Endothelial cell of hepatic sinusoid (primary cell): ENCODE results near the gene ATP5MG.
"Not testable (repeated sequence)": the region's sequence is repeated elsewhere in the genome, so short reads cannot be mapped to it uniquely, and the experiment has no call there.

ENCODE experiments used
- in situ Hi-C: cut with HindIII; loops from 2 replicates; pipeline ENCODE4 v1.10.0; 2017; ENCODE audit warnings: low sequenced_read_pairs

ATP5MG gene

GRCh38 chr11:118406599-118407166 lies 5.3 kb downstream of the ATP5MG start:
- in situ Hi-C loops, result no loop called here

DNA sequence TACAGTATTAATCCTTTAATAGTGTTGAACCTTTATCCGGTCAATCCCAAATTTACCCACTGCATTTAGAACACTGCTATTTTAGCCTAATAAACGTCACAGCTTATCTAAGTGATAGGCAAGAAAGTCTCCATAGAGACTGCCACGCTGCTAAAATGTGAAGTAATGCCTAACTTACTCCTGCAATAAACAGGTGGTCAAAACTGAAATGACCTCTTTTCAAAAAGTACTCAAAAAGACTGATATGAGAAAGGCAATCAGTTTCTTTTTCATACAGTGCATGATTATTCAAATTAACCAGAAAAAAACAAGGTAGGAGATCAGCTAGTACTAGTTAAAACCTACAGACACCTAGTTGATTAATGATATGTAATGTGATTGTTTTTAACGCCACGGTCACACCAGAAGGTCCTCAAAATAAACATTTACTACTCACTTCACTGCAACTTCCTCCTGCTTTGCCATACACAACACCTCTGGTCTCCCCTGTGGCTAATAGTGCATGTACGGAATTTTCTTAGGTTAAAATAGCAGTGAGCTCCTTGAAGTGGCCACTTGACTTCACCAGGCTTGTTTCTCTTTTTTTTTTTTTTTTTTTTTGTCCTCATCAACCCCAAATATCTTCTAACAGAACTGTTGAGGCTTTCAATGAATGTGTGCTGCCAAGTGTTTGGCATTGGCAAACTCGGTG lies 8.8 kb downstream of the ATP5MG start:
- in situ Hi-C loops, result no loop called here

DNA sequence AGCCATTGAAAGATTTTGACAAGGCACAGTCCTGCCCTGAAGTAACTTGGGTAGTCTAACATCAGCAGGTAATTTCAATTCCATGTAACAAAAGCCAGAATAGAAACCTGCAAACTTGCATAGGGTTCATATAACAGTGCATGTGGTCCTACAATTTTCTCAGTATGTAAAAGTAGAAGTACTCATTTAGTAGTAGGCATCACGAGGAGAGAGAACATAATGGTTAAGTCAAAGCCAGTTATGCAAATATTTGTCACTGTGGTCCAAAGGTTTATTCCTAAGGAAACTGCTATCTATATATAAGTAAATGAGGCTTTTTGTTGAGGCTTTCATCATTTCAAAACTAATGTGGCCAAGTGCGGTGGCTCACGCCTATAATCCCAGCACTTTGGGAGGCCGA lies 10.1 kb downstream of the ATP5MG start:
- in situ Hi-C loops, result no loop called here

DNA sequence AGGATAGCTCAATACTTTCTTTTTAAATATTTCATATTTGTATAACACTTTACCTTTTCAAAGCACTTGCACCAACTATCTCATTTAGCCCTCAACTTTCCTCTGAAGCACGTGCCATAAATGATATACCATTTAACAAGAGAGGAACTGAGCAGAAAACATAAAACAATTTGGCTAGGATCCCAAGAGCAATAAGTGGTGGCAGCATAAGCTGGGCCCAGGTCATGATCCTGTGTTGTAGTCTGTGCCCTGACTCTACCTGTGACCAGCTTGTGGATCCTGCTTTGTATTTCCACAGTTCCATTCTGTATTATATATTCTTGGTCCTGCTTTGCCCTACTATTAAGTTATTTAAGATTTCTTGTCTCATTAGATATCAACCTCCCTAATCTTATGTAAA lies 11.5 kb downstream of the ATP5MG start:
- in situ Hi-C loops, result no loop called here

DNA sequence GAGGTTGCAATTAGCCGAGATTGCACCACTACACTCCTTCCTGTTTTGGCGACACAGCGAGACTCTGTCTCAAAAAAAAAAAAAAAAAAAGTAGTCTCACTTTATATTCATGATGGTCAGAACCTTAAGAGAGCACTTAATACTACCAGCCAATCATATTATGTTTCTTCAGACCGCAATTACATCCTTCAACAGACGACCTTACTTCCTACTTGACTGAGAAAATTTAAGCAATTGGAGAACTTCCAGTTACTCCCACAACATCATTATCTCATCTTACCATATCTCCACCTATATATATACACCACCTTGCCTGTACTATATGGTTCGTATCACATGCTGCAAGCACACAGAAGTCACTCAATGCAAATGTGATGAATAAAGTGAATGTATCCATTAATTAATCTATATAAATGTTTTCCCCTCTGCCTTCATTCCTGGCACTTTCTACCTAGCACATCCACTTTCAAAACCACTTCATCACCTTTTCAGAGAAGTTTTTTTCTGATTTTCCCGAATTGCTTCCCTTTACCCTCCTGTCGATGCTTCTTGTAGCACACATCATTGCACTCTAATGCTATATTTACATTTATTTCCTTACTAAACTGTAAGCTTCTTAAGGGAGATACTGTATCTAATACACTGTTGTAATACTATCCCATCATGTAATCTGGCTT lies 13.8 kb downstream of the ATP5MG start:
- in situ Hi-C loops, result no loop called here

- in situ Hi-C loops, result no loop called here
Measured at GRCh38 chr11:118415739-118416068, 14.3 kb downstream of the ATP5MG start.

GRCh38 chr11:118416900-118417299 lies 15.5 kb downstream of the ATP5MG start:
- in situ Hi-C loops, result not testable (repeated sequence)

DNA sequence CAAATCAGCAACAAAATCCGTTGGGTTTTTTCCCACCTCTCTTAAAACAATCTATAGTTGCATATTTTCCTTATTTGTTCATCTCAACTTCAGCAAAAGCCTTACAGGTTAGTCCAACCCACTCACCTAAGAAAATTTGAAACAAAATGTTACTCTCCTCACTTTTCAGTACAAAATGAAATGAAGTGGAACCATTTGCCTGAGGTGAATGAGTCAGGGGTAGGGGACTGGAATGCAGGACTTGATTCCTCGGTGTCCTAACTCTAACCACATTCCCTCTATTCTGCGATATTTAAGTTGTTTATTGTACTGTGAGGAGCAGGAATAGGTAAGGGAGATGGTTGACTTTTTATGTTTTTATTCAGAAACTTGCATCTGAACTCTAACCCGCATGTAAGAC lies 16.4 kb downstream of the ATP5MG start:
- in situ Hi-C loops, result no loop called here

DNA sequence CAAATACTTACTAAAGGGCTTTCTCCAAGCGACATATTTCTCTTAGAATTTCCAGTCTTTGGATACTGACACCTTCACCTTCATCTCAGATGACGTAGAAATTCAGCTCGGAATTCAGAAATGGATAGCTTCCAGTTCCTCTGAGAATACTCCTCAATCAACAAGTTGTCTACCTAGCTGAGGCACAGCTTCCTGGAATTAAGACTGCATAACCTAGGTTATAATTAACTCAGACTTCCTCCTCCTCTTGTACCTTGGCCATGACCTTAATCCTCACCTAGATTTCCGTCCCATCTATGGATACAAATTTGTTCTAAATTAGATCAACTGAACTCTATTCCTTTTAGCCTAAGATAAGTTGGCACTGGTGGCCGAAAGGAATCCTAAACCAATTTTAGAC lies 17.4 kb downstream of the ATP5MG start:
- in situ Hi-C loops, result no loop called here

DNA sequence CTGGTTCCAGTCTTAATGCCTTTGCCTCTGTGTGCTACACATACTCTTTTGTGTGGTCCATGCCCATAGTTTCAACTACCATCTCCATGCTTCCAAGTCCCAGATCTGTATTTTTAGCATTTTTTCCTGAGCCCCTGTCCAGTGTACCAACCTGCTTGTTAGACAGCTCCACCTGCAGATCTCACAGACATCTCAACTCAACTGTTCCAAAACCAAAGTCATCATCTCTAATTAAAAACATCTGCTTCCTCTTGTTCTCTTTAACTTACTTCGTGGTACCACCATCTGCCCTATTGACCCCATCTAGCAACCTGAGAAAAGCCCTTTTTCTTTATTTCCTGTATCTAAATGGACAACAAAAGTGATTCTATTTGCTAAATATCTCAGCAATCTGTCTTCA lies 26.3 kb downstream of the ATP5MG start:
- in situ Hi-C loops, result loop anchor here (5.0 kb wide), 2 partner anchors 45 kb away; no protein-coding TSS in a partner anchor

DNA sequence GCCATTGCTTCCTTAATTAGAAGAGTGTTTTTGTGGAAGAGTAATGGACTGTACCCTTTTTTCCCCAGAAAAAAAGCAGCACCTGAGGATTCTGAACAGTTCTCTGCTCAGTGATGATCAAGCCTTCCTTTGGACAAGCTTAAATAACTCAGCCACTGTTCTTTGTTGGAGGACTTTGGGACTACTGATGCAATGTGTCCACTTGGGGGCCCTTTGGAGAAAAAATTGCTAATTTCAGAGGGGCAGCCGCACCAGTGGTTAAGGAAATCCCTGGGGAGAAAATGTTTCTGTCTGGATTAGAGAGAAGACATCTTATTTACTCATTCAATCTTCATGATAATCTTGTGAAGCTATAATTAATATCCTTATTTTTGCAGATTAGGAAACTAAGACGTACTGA lies 29.6 kb downstream of the ATP5MG start:
- in situ Hi-C loops, result no loop called here

DNA sequence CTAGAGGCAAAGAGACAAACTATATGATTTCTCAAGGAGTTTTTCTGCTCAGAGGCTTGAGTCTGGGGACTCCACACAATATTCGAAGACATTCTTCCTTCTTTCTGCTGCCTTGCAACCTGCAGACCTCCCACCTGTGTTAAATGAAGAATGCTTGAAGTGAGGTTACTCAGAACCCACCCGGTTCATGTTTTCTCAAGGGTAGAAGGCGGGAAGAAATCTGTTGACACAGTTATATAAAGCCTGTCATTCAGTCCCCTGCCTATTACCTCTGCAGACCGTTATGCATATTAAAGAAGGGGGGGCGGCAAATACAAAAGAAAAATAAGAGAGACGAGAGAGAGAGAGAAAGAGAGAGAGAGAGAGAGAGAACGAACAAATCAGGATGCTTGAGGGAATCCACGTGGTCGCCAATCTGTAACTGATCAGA lies 32.7 kb downstream of the ATP5MG start:
- in situ Hi-C loops, result no loop called here

DNA sequence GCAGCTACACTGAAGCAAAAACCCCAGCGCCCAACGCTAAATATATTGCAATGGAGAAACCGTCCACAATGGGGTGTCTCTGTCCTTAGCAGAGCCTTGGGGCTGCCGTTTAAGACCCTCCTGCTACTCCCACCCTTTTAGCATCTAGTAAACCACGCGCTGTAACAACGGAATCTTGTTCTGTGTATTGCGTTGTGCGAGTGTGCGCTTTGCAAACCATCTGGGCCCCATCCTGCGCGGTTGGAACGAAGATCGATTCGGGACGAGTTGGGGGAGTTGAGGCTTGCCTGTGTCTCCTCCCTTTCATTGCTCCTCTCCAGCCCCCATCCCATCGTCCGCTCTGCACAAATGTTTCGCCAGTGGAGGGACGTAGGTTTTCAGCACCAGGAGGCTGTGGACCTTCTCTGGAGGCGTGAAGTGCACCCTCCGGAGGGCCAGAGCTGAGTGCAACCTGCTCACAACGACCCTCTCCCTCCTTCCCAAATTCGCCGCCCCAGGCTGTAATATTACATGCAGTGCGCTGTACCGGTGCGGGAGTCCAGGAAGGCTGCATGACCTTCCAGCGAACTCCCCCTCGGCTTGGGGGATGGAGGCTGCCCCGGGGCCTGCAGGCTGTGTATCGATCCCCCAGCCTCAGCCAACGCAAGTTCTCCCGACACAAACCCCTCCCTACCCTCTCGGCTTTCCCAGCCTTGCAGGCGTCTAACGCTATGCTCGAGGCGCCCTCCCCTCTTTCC lies 33.3 kb downstream of the ATP5MG start:
- in situ Hi-C loops, result no loop called here

GRCh38 chr11:118435290-118435892 lies 34.0 kb downstream of the ATP5MG start:
- in situ Hi-C loops, result no loop called here

GRCh38 chr11:118435893-118436624 lies 34.7 kb downstream of the ATP5MG start, which contains the start of gene KMT2A:
KMT2A (plus strand) TSS chr11:118436492; CDS start chr11:118436513, 21 bp downstream.
- in situ Hi-C loops, result no loop called here

DNA sequence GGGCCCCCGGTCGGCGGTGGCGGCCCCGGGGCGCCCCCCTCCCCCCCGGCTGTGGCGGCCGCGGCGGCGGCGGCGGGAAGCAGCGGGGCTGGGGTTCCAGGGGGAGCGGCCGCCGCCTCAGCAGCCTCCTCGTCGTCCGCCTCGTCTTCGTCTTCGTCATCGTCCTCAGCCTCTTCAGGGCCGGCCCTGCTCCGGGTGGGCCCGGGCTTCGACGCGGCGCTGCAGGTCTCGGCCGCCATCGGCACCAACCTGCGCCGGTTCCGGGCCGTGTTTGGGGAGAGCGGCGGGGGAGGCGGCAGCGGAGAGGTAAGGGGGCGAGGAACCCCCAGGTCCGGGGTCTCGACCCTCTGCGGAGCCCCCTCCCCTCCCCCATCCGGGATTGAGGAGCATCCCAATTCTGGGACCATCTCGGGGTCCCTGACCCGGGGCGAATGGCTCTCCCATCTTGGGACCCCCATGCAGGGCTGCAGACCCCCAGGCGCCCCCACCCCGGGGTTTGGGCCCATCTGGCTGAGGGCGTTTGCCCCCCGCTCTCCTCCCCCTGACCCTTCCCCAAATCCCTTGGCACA lies 35.3 kb downstream of the ATP5MG start:
- in situ Hi-C loops, result no loop called here

- in situ Hi-C loops, result no loop called here
Measured at GRCh38 chr11:118437208-118438125, 36.1 kb downstream of the ATP5MG start.

GRCh38 chr11:118438314-118438931 lies 37.0 kb downstream of the ATP5MG start:
- in situ Hi-C loops, result no loop called here

DNA sequence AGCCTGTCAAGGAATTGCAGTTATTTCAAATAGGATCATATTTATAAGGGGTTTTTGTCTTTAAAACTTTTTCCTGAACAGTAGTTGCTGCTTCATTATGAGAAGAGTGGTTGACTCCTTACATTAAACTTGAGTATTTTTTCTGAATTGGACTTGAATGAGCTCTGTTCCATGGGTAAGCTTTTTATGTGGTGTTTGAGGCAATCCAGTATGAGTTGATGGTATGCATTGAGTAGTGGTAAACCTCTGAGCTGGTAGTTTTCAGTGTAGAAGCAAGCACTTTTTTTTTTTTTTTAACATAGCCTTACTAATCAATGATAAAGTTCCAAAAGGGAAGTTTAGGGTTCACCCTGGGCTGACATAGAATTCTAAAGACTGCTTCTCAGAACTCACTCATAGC lies 38.2 kb downstream of the ATP5MG start:
- in situ Hi-C loops, result loop anchor here (5.0 kb wide), 1 partner anchor 88 kb away; the partner anchor contains the start of gene TTC36
